CD14-positive monocyte (primary cell): Measurements from ENCODE around the gene NPAS3. TPM values are rescaled to one million over a fixed set of nuclear protein-coding genes. Genes with fewer than 3 reads are reported as not detected.

Source experiments
- DNase-seq, 3 donors: peaks; one replicate each; pipeline ENCODE4 v3.0.0-alpha.2; 2011 to 2022
- H2AFZ ChIP-seq: 2 replicates; pipeline ENCODE4 v1.6.0; 2012; ENCODE audit warnings: mild to moderate bottlenecking, low read depth, low read length, inconsistent platforms; ENCODE audit not compliant: insufficient read depth, poor library complexity, severe bottlenecking
- H3K27ac ChIP-seq, 2 donors: 1 replicate in 1 of 2; 2 replicates in 1 of 2; pipeline ENCODE4 v1.5.1; 2012 to 2013; ENCODE audit warnings: low read length in 2 of 2, control low read depth in 1 of 2, inconsistent platforms in 1 of 2, low read depth in 1 of 2, mild to moderate bottlenecking in 1 of 2
- H3K27me3 ChIP-seq, 2 donors: one replicate each; pipeline versions ENCODE4 v1.6.0 to v1.6.1; 2011 to 2013; ENCODE audit warnings: low read length in 2 of 2; ENCODE audit not compliant: control insufficient read depth in 2 of 2, insufficient read depth in 2 of 2
- H3K36me3 ChIP-seq, 2 donors: replicated peaks in 1 of 2; 1 replicate in 1 of 2; 2 replicates in 1 of 2; pipeline versions ENCODE4 v1.5.1 to v1.6.1; 2012 to 2013; ENCODE audit warnings: low read length in 2 of 2, control low read depth in 1 of 2, inconsistent platforms in 1 of 2, mild to moderate bottlenecking in 1 of 2; ENCODE audit not compliant: insufficient read depth in 2 of 2, control insufficient read depth in 1 of 2
- H3K4me1 ChIP-seq, 2 donors: 1 replicate in 1 of 2; 2 replicates in 1 of 2; pipeline versions ENCODE4 v1.5.1 to v1.6.1; 2012 to 2013; ENCODE audit warnings: low read length in 2 of 2, control low read depth in 1 of 2, inconsistent platforms in 1 of 2, mild to moderate bottlenecking in 1 of 2, moderate library complexity in 1 of 2; ENCODE audit not compliant: insufficient read depth in 2 of 2, control insufficient read depth in 1 of 2
- H3K4me2 ChIP-seq: replicated peaks from 2 replicates; pipeline ENCODE3; 2012; ENCODE audit warnings: low read length, moderate library complexity, mild to moderate bottlenecking; ENCODE audit not compliant: poor library complexity, severe bottlenecking; ENCODE audit errors: extremely low read depth
- H3K4me3 ChIP-seq, 3 experiments: fragments of 200-600 bp in 1 of 3; sonication (generic) in 1 of 3; replicated peaks in 1 of 3; 1 replicate in 2 of 3; 2 replicates in 1 of 3; pipeline ENCODE4 v1.5.1; 2011 to 2013; ENCODE audit warnings: low read length in 3 of 3, mild to moderate bottlenecking in 3 of 3, control low read depth in 2 of 3, low read depth in 2 of 3, inconsistent platforms in 1 of 3, moderate library complexity in 1 of 3
- H3K79me2 ChIP-seq: 2 replicates; pipeline ENCODE4 v1.6.0; 2012; ENCODE audit warnings: mild to moderate bottlenecking, control low read depth, inconsistent platforms, low read length, moderate library complexity; ENCODE audit not compliant: insufficient read depth
- H3K9ac ChIP-seq: 2 replicates; pipeline ENCODE4 v1.6.0; 2017; ENCODE audit warnings: low read length, mild to moderate bottlenecking; ENCODE audit not compliant: insufficient read depth, poor library complexity, severe bottlenecking
- H3K9me3 ChIP-seq, 2 donors: replicated peaks in 1 of 2; 1 replicate in 1 of 2; 2 replicates in 1 of 2; pipeline versions ENCODE4 v1.5.1 to v1.6.1; 2012 to 2013; ENCODE audit warnings: low read length in 2 of 2, control low read depth in 1 of 2; ENCODE audit not compliant: control insufficient read depth in 1 of 2, insufficient read depth in 1 of 2
- H4K20me1 ChIP-seq: 2 replicates; pipeline ENCODE4 v1.6.0; 2012; ENCODE audit warnings: mild to moderate bottlenecking, low read length, control low read depth, moderate library complexity; ENCODE audit not compliant: insufficient read depth
- H3K27ac Mint-ChIP-seq, 7 donors: one replicate each; pipeline ENCODE4 v1.8.0; 2020; ENCODE audit warnings: mild to moderate bottlenecking in 7 of 7, mixed read lengths in 7 of 7, moderate library complexity in 6 of 7, inconsistent platforms in 2 of 7
- H3K27me3 Mint-ChIP-seq, 3 donors: one replicate each; pipeline ENCODE4 v1.8.0; 2021 to 2022; ENCODE audit warnings: low read depth in 3 of 3, mild to moderate bottlenecking in 3 of 3, mixed read lengths in 3 of 3, moderate library complexity in 3 of 3, inconsistent platforms in 1 of 3
- H3K36me3 Mint-ChIP-seq, 2 donors: one replicate each; pipeline ENCODE4 v1.8.0; 2020; ENCODE audit warnings: mixed read lengths in 2 of 2, inconsistent platforms in 1 of 2, mild to moderate bottlenecking in 1 of 2
- H3K4me1 Mint-ChIP-seq: one replicate; pipeline ENCODE4 v1.8.0; 2020; ENCODE audit warnings: mild to moderate bottlenecking, mixed read lengths
- H3K4me3 Mint-ChIP-seq, 2 donors: one replicate each; pipeline ENCODE4 v1.8.0; 2020; ENCODE audit warnings: mild to moderate bottlenecking in 2 of 2, mixed read lengths in 2 of 2, moderate library complexity in 1 of 2
- H3K9me3 Mint-ChIP-seq, 7 donors: one replicate each; pipeline ENCODE4 v1.8.0; 2020 to 2022; ENCODE audit warnings: mixed read lengths in 7 of 7, mild to moderate bottlenecking in 6 of 7, moderate library complexity in 6 of 7, inconsistent platforms in 2 of 7
- WGBS: methylation state at CpG from one replicate; pipeline ENCODE4 v1.1.5; 2013; ENCODE audit warnings: missing lambda C conversion rate; ENCODE audit not compliant: insufficient coverage; 5-methylcytosine and 5-hydroxymethylcytosine counted together
- intact Hi-C, 2 donors: fragments of 100-400 bp; cut with micrococcal nuclease; formaldehyde crosslinking; loops; one replicate each; pipeline versions ENCODE4 v1.15.0 to v1.15.1; 2023
- polyA plus RNA-seq, 3 donors: library from polyadenylated mRNA; depleted of rRNA in 1 of 3; unstranded in 2 of 3; stranded (reverse) in 1 of 3; fragments of 300-500 nt in 2 of 3; fragments of >200 nt in 1 of 3; fragmentation: Illumina TruSeq in 2 of 3; gene quantifications; 1 replicate in 2 of 3; 2 replicates in 1 of 3; pipeline ENCODE4 v1.2.3, GENCODE V29; 2012 to 2021
- TF ChIP-seq, protein P1 (sequence below): fragments of 200-600 bp; IDR thresholded peaks from one replicate; pipeline ENCODE4 v1.8.0; 2022; ENCODE audit warnings: antibody characterized with exemption, mild to moderate bottlenecking

NPAS3 gene
- polyA plus RNA-seq, 3 donors, result not detected

DNA sequence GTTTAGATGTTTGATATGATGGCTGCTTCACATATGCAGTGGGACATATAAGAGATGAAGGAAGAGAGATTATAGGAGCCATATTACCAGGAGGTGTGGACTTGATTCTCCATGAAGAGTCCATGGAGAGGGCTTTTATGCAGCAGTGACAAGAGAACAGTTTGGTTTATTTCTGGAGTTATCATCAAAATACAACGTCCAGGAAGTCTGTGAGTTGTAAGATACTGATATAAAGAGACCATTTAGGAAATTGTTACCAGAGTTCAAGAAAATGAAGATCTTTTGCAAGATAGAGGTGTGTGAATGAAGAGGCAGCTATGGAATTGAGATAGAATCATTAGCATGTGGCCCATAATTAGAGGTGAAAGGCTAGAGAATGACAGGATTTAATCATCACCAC lies 431.7 kb downstream of the NPAS3 start:
- 40% methylated on average over 1 of the region's 1 CpG for WGBS
- Histone ChIP-seq H3K9ac (no peak overlapping the region), H3K4me3 (no peak overlapping the region), H4K20me1 (no peaks in the 10 kb centered on the region), H3K4me2 (no peak overlapping the region), H3K9me3 (no peaks in the 10 kb centered on the region), H3K36me3 (no peaks in the 10 kb centered on the region), H3K4me1 (no peaks in the 10 kb centered on the region), H3K27me3 (no peaks in the 10 kb centered on the region), H3K79me2 (no peaks in the 10 kb centered on the region), H3K27ac (no peak overlapping the region), H2AFZ (no peak overlapping the region)
- peaks cover 0 to 3% (median 0%) of the 10 kb centered on the region in 3 donors for H3K27me3 Mint-ChIP-seq
- H3K4me3 Mint-ChIP-seq, result no peak overlapping the region
- H3K36me3 Mint-ChIP-seq, result no peaks in the 10 kb centered on the region
- intact Hi-C loops, result no loop called here
- DNase-seq, result no peak
- TF ChIP-seq, protein P1, sequence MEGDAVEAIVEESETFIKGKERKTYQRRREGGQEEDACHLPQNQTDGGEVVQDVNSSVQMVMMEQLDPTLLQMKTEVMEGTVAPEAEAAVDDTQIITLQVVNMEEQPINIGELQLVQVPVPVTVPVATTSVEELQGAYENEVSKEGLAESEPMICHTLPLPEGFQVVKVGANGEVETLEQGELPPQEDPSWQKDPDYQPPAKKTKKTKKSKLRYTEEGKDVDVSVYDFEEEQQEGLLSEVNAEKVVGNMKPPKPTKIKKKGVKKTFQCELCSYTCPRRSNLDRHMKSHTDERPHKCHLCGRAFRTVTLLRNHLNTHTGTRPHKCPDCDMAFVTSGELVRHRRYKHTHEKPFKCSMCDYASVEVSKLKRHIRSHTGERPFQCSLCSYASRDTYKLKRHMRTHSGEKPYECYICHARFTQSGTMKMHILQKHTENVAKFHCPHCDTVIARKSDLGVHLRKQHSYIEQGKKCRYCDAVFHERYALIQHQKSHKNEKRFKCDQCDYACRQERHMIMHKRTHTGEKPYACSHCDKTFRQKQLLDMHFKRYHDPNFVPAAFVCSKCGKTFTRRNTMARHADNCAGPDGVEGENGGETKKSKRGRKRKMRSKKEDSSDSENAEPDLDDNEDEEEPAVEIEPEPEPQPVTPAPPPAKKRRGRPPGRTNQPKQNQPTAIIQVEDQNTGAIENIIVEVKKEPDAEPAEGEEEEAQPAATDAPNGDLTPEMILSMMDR, result no peak
- no peaks in the 10 kb centered on the region for H3K4me1 Mint-ChIP-seq
- no peaks in the 10 kb centered on the region for H3K9me3 Mint-ChIP-seq
- no peak overlapping the region for H3K27ac Mint-ChIP-seq

DNA sequence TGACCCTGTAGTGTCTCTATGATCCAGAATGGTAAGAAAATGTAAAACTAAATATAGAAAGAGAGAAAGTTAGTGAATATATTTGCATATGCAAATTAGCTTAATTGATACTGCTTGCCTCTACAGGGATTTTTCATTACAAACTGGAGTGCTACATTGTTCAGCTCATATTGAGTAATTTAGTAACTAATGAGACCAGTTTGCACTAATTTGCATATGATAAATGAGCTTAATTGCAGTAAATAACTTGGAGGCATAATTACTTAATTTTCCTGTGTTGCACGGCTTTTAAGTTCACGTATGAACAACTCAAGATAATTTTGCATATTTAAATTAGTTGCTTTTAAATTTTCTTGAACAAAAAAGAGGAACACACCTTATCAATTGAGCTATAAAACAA lies 436.5 kb downstream of the NPAS3 start:
- no peak overlapping the region for H3K9ac ChIP-seq
- no peaks in the 10 kb centered on the region for H3K27me3 ChIP-seq
- Mint-ChIP-seq H3K27ac (no peak overlapping the region), H3K4me3 (no peak overlapping the region), H3K27me3 (no peaks in the 10 kb centered on the region), H3K36me3 (no peaks in the 10 kb centered on the region), H3K4me1 (no peaks in the 10 kb centered on the region), H3K9me3 (no peaks in the 10 kb centered on the region)
- H3K36me3 ChIP-seq, result no peaks in the 10 kb centered on the region
- no peaks in the 10 kb centered on the region for H4K20me1 ChIP-seq
- DNase-seq, result no peak
- no peak overlapping the region for H3K4me3 ChIP-seq
- WGBS, result no CpG with 5 or more reads among the region's 2 CpGs
- H3K4me1 ChIP-seq, result no peaks in the 10 kb centered on the region
- no peaks in the 10 kb centered on the region for H3K9me3 ChIP-seq
- H3K27ac ChIP-seq, result no peak overlapping the region
- intact Hi-C loops, result no loop called here
- no peak overlapping the region for H3K4me2 ChIP-seq
- H3K79me2 ChIP-seq, result no peaks in the 10 kb centered on the region
- H2AFZ ChIP-seq, result no peak overlapping the region
- TF ChIP-seq, protein P1, result no peak
